Vagina (tissue), 2 donors: ENCODE data around the gene EPB41.

Source experiments
- POLR2A ChIP-seq, 2 donors: fragments of 450-650 bp; IDR thresholded peaks; one replicate each; pipeline ENCODE4 v1.6.1; 2017; ENCODE audit warnings: antibody characterized with exemption in 2 of 2, mild to moderate bottlenecking in 2 of 2, moderate library complexity in 2 of 2
- POLR2AphosphoS5 ChIP-seq, 2 donors: sonication (generic); formaldehyde crosslinking; IDR thresholded peaks; one replicate each; pipeline ENCODE4 v1.9.0; 2017; ENCODE audit warnings: antibody characterized with exemption in 2 of 2, mild to moderate bottlenecking in 2 of 2, low read depth in 1 of 2; ENCODE audit not compliant: insufficient read depth in 1 of 2
- TF ChIP-seq, protein P1 (sequence below), 3 experiments: fragments of 450-650 bp in 2 of 3; fragments of 200-600 bp in 1 of 3; sonication (generic) in 1 of 3; IDR thresholded peaks; one replicate each; pipeline ENCODE4 v1.5.1; 2017 to 2019; ENCODE audit warnings: antibody characterized with exemption in 3 of 3, mild to moderate bottlenecking in 2 of 3, moderate library complexity in 2 of 3

DNA sequence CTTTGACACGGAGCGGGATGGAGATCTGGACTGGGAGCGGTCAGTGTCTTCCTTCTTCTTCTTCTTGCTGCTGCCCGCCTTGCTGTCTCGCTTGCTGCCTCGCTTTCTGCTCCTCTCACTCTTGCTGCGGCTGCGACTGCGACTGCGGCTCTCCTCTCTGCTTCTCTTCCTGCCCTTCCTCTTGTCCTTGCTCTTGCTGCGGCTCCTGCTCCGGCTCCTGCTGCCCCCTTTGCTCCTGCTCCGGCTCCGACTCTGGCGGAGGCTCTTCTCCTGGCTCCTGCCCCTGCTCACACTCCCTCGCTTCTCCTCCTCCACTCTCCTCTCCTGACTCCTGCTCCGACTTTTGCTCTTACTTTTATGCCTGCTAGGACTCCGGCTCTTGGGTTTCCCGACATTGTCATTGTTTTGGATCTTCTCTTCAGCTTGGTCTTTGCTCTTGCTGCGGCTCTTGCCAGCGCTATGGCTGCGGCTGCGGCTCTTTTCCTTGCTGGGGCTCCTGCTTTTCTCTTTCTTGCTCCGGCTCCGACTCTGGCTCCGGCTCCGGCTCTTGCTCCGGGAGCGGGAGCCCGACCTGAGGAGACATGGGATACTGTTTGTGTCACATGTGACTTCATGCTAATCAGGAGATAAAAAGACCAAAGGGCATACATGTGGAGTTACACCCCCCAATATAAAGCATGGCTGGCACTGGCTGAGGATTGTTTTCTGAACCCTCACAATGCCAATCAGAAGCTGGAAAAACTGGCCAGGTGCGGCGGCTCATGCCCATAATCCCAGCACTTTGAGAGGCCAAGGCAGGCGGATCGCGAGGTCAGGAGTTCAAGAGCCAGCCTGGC, 234.5 kb downstream of the EPB41 start:
- TF ChIP-seq, protein P1, sequence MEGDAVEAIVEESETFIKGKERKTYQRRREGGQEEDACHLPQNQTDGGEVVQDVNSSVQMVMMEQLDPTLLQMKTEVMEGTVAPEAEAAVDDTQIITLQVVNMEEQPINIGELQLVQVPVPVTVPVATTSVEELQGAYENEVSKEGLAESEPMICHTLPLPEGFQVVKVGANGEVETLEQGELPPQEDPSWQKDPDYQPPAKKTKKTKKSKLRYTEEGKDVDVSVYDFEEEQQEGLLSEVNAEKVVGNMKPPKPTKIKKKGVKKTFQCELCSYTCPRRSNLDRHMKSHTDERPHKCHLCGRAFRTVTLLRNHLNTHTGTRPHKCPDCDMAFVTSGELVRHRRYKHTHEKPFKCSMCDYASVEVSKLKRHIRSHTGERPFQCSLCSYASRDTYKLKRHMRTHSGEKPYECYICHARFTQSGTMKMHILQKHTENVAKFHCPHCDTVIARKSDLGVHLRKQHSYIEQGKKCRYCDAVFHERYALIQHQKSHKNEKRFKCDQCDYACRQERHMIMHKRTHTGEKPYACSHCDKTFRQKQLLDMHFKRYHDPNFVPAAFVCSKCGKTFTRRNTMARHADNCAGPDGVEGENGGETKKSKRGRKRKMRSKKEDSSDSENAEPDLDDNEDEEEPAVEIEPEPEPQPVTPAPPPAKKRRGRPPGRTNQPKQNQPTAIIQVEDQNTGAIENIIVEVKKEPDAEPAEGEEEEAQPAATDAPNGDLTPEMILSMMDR (IDR thresholded peaks at IDR 0.05): no peak
- TF ChIP-seq POLR2A (IDR thresholded peaks at IDR 0.05): no peak
- TF ChIP-seq POLR2AphosphoS5 (IDR thresholded peaks at IDR 0.05; ENCODE audit: insufficient read depth in 1 of 2, low read depth in 1 of 2): no peak
